OCI-LY3 (cell line): ENCODE data around the gene CD247.

Experiments used
- H2AFZ ChIP-seq: fragments of 200-600, 300-600 bp; shearing (Covaris generic); 2 replicates; pipeline ENCODE4 v1.6.0; 2014; ENCODE audit warnings: antibody characterized with exemption, low read depth, low read length
- H3K27ac ChIP-seq: fragments of 200-600, 300-600 bp; sonication (generic); 2 replicates; pipeline ENCODE4 v1.5.1; 2014; ENCODE audit warnings: mild to moderate bottlenecking, low read length, moderate library complexity, mixed read lengths
- H3K27me3 ChIP-seq: fragments of 200-600, 300-600 bp; sonication (generic); 2 replicates; pipeline ENCODE4 v1.6.1; 2014; ENCODE audit warnings: low read depth, low read length, mixed read lengths
- H3K36me3 ChIP-seq: fragments of 200-600, 300-600 bp; sonication (generic); replicated peaks from 2 replicates; pipeline ENCODE3; 2014; ENCODE audit warnings: low read depth, low read length, mixed read lengths
- H3K4me1 ChIP-seq: fragments of 300-600, 200-600 bp; sonication (generic); 2 replicates; pipeline ENCODE4 v1.6.1; 2014; ENCODE audit warnings: low read length, mixed read lengths
- H3K4me2 ChIP-seq: fragments of 200-600, 300-600 bp; sonication (generic); 2 replicates; pipeline ENCODE4 v1.6.1; 2014; ENCODE audit warnings: low read length, mixed read lengths
- H3K4me3 ChIP-seq: fragments of 300-600, 200-600 bp; sonication (generic); 2 replicates; pipeline ENCODE4 v1.5.1; 2014; ENCODE audit warnings: antibody characterized with exemption, mild to moderate bottlenecking, low read length, moderate library complexity
- H3K79me2 ChIP-seq: fragments of 300-600, 200-600 bp; shearing (Covaris generic); 2 replicates; pipeline ENCODE4 v1.6.1; 2014; ENCODE audit warnings: mild to moderate bottlenecking, low read length, mixed read lengths
- H3K9ac ChIP-seq: fragments of 300-600, 200-600 bp; shearing (Covaris generic); 2 replicates; pipeline ENCODE4 v1.6.0; 2014; ENCODE audit warnings: mild to moderate bottlenecking, low read length, moderate library complexity
- H3K9me3 ChIP-seq: fragments of 200-600, 300-600 bp; shearing (Covaris generic); 2 replicates; pipeline ENCODE4 v1.6.1; 2014; ENCODE audit warnings: low read length, mixed read lengths; ENCODE audit not compliant: insufficient read depth
- H4K20me1 ChIP-seq: fragments of 200-600, 300-600 bp; sonication (generic); 2 replicates; pipeline ENCODE4 v1.6.1; 2016; ENCODE audit warnings: low read length, mixed read lengths; ENCODE audit not compliant: insufficient read depth
- CTCF ChIP-seq: fragments of 200-600, 300-600 bp; sonication (generic); IDR thresholded peaks from 2 replicates; pipeline ENCODE4 v1.5.1; 2014; ENCODE audit warnings: antibody characterized with exemption, low read length, low read depth
- EZH2phosphoT487 ChIP-seq: fragments of 200-600 bp; shearing (Covaris generic); IDR thresholded peaks from 2 replicates; pipeline ENCODE4 v1.6.1; 2018; ENCODE audit warnings: antibody characterized with exemption, mixed run types, low read depth

CD247 gene

GRCh38 chr1:167507719-167508118, 10.6 kb downstream of the CD247 start:
- Histone ChIP-seq H3K27me3 (peaks cover 58% of the 10 kb centered on the region), H4K20me1 (0 out of 2 replicates have a peak, but pooled peaks cover 3% of the 10 kb centered on the region), H3K27ac (no peak overlapping the region), H3K9me3 (no peaks in the 10 kb centered on the region), H3K9ac (no peak overlapping the region), H3K4me2 (no peak overlapping the region), H3K79me2 (no peaks in the 10 kb centered on the region), H3K4me3 (no peak overlapping the region), H2AFZ (no peak overlapping the region), H3K4me1 (no peaks in the 10 kb centered on the region), H3K36me3 (no peaks in the 10 kb centered on the region)
- TF ChIP-seq CTCF (no peak), EZH2phosphoT487 (no peak)

GRCh38 chr1:167504467-167504827, 13.9 kb downstream of the CD247 start:
- TF ChIP-seq EZH2phosphoT487 (no peak), CTCF (no peak)
- Histone ChIP-seq H3K9me3 (no peaks in the 10 kb centered on the region), H3K4me1 (peaks cover 32% of the 10 kb centered on the region), H3K27ac (no peak overlapping the region), H3K4me2 (no peak overlapping the region), H3K9ac (no peak overlapping the region), H3K79me2 (no peaks in the 10 kb centered on the region), H3K36me3 (no peaks in the 10 kb centered on the region), H2AFZ (no peak overlapping the region), H3K4me3 (no peak overlapping the region), H4K20me1 (peaks cover 14% of the 10 kb centered on the region; the same call in 1 of the 2 replicates), H3K27me3 (peaks cover 48% of the 10 kb centered on the region)

- Histone ChIP-seq H3K9ac (no peak overlapping the region), H3K27ac (no peak overlapping the region), H3K79me2 (no peaks in the 10 kb centered on the region), H3K4me2 (no peak overlapping the region), H3K4me3 (no peak overlapping the region), H3K4me1 (peaks cover 38% of the 10 kb centered on the region), H4K20me1 (peaks cover 20% of the 10 kb centered on the region; the same call in 1 of the 2 replicates), H3K9me3 (no peaks in the 10 kb centered on the region), H2AFZ (no peak overlapping the region), H3K36me3 (no peaks in the 10 kb centered on the region), H3K27me3 (peaks cover 54% of the 10 kb centered on the region)
- TF ChIP-seq CTCF (no peak), EZH2phosphoT487 (no peak)
Measured at GRCh38 chr1:167503626-167504466, 14.5 kb downstream of the CD247 start.

GRCh38 chr1:167502719-167503462, 15.4 kb downstream of the CD247 start:
- no peak overlapping the region for H3K4me3 ChIP-seq
- no peak overlapping the region for H2AFZ ChIP-seq
- no peaks in the 10 kb centered on the region for H3K36me3 ChIP-seq
- TF ChIP-seq CTCF = no peak
- no peak for TF ChIP-seq EZH2phosphoT487
- H3K9me3 ChIP-seq = no peaks in the 10 kb centered on the region
- H3K27me3 ChIP-seq = peaks cover 58% of the 10 kb centered on the region
- no peak overlapping the region for H3K9ac ChIP-seq
- H4K20me1 ChIP-seq = peaks cover 23% of the 10 kb centered on the region; the same call in 1 of the 2 replicates
- no peak overlapping the region for H3K4me2 ChIP-seq
- no peaks in the 10 kb centered on the region for H3K79me2 ChIP-seq
- H3K27ac ChIP-seq = no peak overlapping the region
- H3K4me1 ChIP-seq = peaks cover 40% of the 10 kb centered on the region
